ENCODE measurements around the gene OR10AD1.

The OR10AD1 gene

DNA sequence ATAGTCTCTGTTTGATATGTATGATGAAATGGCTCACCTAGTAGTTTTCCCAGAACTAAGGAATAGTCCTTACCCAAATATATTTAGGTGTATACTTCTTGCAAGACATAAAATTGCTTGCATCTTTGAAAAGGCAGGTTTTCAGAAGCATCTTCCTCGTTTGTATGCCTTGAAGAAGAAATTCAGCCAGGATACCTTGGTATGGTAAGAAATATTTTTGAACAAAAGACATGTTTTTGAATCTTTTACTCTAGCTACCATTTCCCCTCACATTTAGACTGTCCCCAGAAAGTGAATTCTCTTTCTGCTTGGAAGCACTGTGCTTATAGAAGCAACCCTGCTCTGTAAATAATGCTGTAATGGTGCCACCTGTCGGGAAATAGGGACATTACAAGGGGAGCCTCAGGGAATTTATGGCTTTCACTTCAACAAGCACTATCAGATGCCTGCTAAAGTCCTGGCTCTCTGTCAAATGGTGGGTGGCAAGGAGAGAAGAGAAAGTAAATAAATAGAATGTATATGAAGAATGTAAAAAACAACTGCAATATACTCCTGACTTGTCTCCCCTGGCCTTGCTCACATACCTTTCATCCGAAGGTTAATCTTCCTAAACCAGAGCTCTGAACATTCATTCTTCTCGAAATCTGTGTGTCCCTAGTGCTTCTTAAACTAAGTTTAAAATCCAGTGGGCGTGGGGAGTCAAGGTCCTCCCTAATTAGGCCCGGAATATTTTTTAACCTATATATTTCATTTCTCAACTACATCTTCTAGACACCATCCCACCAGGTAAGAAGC, 13.6 kb downstream of the OR10AD1 start:
- DNase-seq, result peak; percentile 7

DNA sequence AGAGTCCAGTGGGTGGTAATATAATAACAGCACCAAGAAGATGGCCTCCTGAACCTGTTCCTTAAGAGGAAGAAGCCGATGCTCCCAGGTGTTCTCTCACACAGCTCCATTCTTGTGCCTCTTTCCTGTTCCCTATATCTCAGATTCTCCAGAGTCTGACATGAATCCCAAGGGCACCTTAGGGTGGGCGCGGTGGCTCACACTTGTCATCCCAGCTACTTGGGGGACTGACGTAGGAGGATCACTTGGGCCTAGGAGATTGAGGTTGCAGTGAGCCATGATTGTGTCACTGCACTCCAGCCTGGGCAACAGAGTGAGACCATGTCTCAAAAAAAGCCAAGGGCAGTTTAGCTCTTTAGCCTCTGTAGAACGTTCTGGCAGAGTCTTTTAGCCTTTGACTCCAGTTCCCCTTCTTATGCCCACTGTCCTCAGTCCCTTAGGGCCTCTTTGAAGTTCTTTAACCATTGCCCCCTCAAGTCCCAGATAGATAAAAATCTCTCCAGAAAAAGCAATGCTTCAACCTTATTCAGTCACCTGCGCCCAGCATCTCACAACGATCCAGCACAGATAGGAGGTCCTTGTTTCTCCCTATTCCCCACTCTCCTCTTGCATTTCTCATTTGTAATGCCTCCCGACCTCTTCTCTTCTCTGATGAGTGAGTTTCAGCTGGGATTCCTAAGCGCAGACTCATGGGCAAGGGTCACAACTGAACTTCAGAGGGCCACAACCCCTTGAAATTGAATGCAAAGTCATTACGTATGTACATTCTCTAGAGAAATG, 15.0 kb downstream of the OR10AD1 start:
- DNase-seq, result no peak

DNA sequence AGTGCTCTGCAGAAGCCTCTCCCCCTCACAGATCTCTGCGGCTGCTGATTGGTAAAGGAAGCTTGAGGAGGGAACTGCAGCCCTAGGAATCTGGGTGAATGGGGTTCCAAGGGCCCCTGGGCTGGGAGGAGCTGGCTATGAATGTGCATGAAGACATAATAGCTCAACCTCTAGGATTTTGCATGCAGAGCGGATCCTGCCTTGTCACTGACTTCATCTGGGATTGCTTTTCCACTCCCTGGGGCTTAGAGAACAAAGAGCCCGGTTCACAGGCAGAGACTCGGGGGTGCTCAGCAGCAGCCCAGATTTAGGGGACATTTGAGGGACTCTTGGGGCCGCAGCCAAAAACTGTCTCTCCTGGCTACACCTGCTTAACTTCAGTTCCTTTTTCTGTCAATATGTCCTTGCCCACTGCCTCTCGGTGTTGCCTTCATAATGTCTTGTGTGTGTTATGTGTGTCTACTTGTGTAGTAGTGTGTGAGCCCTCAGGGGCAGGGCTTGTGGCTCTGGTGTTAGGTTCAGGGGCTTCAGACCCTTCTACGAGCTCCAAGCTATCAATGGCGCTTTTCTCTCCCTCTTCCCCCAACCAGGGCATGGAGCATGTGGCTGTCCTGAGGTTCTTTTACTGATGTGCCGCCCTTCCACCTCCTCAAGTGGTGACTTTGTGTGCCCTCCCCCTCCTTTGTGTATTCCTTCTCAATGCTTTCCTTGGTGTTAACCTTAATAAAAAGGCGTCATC, 17.7 kb downstream of the OR10AD1 start:
- no peak for DNase-seq

DNA sequence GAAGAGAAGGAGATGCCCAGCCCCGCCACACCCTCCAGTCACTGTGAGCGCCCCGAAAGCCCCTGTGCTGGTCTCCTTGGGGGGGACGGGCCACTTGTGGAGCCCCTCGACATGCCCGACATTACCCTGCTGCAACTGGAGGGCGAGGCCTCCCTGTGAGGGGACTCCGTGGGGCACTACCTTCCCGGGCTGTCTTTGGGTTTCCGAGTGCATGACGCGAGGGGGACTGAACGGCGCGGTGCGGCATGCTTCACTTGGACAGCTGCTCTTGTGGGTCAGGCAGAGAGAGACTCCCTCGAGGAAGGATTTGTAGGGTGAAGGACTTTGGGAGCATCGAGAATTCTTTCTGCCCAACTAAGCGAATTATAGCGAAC, 18.6 kb downstream of the OR10AD1 start:
- no peak for DNase-seq

DNA sequence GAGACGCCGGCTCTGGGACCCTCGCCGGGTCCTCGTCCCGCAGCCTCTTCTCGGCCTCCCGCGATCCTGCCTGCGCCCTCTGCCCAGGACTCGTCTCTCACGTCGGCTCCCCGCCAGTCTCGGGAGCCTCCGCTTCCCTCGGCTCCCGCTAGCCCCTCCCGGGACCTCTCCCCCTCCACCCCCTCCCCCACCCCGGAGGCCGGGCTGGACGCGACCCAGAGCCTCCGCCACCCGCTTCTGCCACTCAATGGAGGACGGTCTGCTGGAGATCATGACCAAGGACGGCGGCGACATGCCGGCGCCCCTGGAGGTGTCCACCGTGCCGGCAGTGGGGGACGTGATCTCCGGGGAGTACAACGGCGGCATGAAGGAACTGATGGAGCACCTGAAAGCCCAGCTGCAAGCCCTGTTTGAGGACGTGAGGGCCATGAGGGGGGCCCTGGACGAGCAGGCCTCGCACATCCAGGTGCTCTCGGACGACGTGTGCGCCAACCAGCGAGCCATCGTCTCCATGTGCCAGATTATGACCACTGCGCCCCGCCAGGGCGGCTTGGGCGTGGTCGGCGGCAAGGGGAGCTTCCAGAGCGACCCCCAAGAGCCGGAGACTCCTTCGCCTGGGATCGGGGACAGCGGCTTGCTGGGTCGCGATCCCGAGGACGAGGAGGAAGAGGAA, 19.1 kb downstream of the OR10AD1 start:
- DNase-seq, result no peak

DNA sequence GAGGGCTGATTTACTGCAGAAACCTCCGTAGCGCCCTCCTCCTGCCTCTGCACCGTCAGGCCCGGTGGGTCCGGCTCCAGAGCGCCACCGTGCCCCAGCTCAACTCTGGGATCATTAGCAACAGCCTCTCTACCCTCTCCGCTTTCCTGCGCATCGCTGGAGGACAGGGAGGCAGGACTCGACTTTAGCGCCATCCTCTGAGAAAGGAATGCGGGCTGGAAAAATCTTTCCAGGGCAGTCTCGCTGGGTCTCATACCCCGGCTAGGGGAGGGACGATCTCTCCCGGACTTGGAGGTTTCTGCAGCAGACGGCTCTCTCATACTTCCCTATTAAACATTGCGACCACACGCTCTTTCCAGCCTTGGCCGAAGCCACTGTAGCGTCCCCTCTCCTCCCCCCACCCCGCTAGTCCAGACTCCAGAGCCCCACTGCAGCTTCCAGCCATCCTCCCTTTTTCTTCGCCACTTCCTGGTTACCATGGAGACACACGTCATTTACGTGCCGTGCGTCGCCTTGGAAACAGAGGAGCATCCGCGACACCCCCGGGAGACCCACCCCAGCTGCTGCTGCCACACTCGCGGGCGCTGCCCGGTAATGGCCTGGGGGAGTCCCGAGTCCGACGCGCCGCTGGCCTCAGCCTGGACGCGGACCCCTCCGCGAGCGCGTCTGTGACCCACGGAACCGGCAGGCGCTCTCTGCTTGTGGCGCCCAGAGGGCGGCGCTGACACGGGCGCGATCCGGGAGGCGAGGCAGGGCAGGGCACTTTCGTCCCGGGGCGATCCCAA, 19.8 kb downstream of the OR10AD1 start, which contains the start of gene CCDC184:
CCDC184 (plus strand) TSS at position 554 of the 785 bp plus-strand sequence. CDS start 479 bp downstream, outside the sequence.
- DNase-seq, result peak; percentile 29

DNA sequence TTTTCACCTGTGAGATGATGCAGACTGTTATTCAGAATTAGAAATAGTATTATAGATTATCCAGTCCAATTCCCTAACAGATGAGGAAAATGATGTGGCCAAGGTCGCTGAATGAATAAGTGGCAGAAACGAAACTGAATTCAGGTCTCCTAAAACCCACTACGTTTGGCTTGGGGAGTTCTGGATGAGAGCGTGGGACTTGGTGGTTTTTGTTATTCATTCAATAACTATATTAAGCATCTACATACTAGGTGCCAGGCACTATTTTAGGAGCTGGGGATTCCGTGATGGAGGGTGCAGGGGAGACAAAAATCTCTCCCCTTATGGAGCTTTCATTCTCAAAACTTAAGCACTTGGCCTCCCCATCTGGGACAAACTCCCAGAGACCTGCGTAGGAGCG, 20.5 kb downstream of the OR10AD1 start:
- DNase-seq, result no peak

DNA sequence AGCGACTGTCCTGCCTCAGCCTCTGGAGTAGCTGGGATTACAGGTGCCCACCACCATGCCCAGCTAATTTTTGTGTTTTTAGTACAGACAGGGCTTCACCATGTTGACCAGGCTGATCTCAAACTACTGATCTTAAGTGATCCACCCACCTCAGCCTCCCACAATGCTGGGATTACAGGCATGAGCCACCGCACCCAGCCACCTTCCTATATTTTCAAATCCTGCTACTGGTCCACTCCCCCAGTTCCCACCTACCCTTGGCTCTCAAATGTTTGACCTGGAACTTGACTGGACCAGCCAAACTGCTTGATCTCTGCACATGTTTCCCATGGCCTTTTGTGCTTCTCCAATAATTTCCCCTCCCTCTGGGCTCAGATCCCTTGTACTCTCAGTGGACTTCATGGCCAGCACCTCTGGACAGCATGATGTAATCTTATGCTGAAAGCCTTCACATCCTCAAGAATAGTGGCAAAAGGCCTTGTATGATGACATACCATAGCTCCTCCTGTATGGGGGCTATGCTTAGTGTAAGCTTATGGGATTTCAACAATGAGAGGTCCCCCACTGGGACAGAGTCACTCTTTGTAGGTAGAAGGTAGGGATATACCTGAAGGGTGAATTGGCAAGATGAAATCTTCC, 22.1 kb downstream of the OR10AD1 start:
- no peak for DNase-seq

DNA sequence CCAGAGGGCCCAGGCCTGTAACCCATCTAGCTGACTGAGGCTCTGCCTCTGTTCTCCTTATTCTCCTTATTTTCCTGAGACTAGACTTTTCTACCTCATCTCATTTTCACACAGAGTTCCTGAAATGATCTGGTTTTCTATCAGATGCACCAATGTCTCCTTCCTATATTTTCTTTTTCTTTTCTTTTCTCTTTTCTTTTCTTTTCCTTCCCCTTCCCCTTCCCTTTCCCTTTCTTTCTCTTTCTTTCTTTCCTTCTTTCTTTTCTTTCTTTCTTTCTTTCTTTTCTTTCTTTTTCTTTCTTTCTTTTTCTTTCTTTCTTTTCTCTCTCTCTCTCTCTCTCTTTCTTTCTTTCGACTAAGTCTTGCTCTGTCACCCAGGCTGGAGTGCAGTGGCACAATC, 22.7 kb downstream of the OR10AD1 start:
- no peak for DNase-seq

DNA sequence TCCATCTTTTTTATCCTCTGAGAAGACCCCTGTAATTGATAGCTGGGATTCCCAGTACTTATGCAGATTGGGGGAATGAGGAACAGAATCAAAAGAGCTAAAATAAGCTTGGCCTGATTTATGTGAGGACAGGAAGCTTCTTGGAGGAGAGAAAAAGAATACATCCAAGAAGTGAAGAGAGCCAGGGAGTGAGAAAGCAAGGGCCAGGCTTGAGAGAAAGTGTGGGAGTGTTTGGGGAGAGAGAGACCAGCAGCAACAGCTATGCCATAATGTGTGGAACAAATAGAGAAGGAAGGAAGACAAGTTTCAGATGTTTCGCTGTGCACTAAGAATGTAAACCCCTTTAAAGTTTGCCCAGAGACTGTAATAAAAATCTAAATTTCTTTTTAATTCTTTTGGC, 23.6 kb downstream of the OR10AD1 start:
- no peak for DNase-seq

DNA sequence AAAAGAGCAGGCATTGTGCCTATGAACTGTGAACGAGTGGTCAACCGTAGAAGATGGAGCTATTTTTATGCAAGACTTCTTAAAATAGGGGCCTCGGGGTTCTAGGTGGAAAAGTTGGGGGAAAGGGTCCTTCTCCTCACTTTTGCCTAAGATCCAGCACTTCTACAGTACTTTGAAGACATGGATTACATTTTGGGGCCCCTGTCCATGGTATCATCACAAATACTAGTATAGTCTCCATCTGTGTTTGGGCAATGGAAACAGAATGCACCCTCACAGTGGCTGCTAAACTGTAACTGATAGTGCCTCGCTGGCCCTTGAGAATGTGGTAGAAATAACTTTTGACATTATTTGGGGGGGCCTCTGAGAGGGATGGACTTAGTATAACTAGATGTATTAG, 25.1 kb downstream of the OR10AD1 start:
- no peak for DNase-seq

DNA sequence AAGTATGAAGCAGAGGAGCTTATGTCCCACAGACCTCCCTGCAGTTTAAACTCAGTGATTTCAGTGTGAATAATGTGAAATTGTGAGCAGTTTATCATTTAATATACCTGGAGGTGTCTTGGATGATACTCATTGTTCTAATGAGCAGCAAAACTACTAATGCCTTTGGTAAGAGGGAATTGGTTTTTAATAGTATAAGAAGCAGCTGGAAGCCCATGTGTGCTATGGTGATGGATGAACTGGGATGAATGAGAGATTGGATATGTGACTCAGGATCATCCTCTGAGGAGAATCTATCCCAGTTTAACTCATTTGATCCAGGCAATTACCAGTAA, 26.7 kb downstream of the OR10AD1 start:
- no peak for DNase-seq

DNA sequence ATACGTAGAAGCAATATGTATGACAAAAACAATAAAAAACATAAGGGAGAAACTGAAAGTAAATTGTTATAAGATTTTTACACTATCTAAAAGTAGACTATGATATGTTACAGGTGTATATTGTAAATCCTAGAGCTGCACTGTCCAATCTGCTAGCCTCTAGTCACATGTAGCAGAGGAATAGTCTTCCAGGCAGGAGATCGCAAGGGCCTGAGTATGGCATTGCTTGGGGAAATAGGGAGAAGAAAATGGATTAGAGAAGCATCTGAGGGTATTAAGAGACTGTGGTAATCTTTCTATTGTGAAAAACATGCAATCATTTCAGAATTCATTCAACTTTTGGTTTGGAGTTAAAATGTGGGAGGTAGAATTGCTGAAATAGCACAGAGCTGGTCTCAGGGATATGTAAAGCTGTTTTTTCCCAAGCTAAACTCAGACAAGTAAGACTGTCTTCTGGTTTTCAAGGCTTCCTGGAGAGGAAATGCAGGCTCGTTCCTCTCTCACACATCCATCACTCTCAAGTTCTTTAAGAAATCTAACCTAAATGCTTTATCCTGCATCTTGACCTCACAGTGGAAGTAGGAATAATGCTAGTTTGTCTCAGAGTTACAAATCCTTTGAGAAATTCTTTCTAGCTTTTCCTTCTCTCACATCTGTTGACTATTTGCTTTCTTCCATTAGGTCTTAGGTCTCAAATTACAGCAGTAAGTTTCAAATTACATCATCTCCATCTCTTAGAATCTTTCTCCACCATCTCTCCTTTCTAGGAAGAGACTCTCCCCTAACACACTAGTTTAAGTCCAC, 27.3 kb downstream of the OR10AD1 start:
- no peak for DNase-seq

DNA sequence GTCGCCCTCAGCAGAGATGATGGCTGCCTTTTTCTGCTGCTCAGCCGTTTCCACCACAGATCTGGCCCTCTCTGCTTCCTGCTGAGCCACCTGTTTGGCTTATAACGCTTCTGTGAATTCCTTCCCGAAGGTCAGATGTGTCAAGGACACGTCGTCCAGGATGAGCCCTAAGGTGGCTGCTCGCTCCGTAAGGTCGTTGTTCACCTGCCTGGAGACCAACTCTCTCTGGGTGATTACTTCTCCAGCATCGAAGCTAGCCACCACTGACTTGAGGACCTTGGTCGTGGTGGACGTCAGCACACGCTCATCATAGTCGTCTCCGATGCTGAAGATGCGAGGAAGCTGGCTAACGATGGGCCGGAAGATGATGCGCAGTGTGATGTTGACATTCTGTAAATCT, 34.1 kb downstream of the OR10AD1 start:
- DNase-seq, result no peak

DNA sequence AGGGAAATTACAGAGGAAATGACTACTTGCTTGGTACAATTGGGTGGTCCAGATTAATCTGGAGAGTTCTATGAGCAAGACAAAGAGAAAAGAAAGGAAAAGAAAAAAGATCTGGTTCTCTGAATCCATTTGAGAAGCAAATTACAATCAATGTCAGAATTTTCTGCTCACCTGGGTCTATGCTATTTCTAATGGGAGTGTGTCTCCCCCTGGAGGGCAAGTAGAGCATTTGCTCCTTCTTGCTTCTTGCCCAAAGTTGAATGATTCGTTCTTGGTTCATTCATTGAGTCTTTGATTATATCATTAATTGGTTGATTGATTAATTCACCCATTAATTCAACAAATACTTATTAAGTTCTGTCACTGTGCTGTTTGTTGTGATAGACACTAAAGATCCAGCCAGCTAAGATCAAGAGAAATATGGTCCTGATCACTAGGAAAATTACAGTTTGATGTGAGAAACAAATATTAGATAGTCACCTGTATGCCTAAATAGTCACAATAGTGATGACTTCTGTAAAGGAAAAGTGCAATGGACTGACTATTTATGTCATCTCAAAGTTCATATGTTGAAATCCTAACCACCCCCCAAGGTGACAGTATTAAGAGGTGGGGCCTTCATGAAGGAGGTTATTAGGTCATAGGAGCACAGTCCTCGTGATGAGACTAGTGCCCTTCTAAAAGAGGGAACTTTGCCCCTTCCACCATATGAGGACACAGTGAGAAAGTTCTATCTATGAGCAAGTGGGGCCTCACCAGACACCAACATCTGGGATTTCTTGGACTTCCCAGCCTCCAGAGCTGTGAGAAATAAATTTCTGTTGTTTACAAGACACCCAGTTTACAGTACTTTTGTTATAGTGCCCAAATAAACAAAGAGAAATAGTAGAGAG, 37.8 kb downstream of the OR10AD1 start:
- peak; percentile 1 for DNase-seq

DNA sequence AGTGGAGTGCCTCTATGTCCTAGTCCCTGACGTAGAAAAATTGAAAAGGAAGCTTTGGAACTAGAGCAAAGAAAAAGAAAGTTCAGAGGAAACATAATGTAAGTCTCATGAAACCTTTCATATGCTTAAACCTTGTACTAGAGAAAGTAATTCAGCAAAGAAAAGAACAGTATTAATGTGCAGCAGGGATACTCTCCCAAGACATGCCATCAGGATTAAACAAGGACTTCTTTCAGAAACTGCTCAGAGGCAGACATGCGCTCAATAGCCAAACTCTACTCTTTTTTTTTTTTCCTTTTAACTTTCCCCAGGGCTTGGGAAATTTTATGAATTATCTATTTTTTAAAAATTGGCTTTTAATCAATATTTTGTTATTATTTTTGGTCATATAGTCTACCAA, 38.6 kb downstream of the OR10AD1 start:
- DNase-seq, result no peak

DNA sequence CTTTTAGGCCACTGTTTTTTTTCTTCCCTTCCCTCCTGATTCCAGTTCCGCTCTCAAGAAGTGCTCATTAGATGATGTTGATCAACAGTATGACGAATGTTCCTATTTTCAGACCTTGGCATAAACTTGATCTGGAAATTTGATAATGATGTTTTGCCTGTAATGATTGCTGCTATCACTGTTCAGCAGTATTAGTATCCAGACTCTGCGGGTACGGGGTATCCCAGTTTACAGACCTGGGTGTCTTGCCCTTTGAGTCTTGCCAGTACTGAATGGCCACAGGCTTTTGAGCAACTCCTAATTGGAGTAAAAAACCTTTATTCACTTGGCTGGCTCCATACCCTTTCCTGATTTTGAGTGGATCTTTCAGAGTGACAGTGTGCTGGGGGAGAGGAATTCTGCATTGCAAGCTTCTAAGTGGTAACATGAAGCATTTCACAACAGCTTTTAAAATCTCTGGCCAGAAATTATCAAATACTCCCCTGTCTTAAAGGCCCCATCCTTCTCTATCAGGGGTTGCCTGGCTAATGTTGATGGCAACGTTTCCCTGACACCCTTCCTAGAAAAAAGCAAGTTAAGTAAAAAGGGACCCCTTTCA, 39.8 kb downstream of the OR10AD1 start:
- DNase-seq, result no peak

DNA sequence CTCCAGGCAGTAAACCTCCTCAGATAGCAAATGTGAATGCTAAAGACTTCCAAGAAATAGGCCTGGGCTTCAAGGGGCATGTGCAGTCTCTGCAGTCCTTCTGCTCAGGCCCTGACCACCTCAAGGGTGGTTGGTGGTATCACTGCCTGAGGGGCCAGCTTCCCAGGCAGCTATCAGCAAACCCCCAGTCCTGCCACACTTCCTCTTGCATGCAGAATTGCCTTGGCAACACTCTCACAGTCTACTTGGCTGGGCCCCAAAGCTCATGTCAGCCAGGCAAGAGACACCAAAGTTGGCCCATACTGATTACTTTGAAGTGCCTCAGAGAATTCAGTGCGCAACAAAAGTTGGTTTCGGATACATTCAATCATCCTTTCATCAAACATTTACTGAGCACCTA, 42.3 kb downstream of the OR10AD1 start:
- peak; percentile 2 for DNase-seq

DNA sequence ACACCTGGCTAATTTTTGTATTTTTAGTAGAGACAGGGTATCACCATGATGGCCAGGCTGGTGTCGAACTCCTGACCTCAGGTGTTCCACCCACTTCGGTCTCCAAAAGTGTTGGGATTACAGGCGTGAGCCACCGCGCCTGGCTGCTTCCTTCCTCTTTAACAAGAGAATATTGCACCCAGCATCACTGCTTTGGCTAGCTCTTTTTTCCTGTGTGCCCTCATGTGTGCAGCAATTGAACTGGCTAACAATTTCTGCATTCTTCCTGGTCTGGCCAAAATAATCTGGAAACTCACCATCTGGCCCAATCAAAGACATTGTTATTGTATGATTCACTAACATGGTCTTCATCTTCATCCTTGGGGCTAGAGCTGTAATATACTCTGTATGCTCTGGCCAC, 43.0 kb downstream of the OR10AD1 start:
- no peak for DNase-seq

Data from NCI-H446 treated with DMSO at 0.1 percent for 48 hours (cell line).